Kidney epithelial cell (primary cell): ENCODE measurements around the gene HTN1. TPM values are rescaled to one million over a fixed set of nuclear protein-coding genes. Genes with fewer than 3 reads are reported as not detected.
"Not testable (repeated sequence)": the region's sequence is repeated elsewhere in the genome, so short reads cannot be mapped to it uniquely, and the experiment has no call there.

Source experiments
- DNase-seq: peaks from one replicate; pipeline ENCODE4 v3.0.0-alpha.2; 2010; ENCODE audit warnings: low read depth
- H3K27me3 ChIP-seq: 2 replicates; pipeline ENCODE4 v1.6.0; 2011; ENCODE audit warnings: low read length; ENCODE audit not compliant: control insufficient read depth, insufficient read depth
- H3K36me3 ChIP-seq: 2 replicates; pipeline ENCODE4 v1.5.1; 2011; ENCODE audit warnings: low read length; ENCODE audit not compliant: control insufficient read depth, insufficient read depth
- H3K4me3 ChIP-seq: 2 replicates; pipeline ENCODE4 v1.5.1; 2011; ENCODE audit warnings: low read depth, mild to moderate bottlenecking, control low read depth, low read length
- CTCF ChIP-seq: IDR thresholded peaks from 2 replicates; pipeline ENCODE4 v1.5.1; 2011; ENCODE audit warnings: mild to moderate bottlenecking, moderate library complexity, low read length, control low read depth, inconsistent platforms; ENCODE audit not compliant: insufficient read depth, poor library complexity, severe bottlenecking
- total RNA-seq: library from RNA; depleted of rRNA; stranded (reverse); fragments of >200 nt; gene quantifications from 2 replicates; pipeline ENCODE4 v1.2.3, GENCODE V29; 2015

Gene HTN1
- total RNA-seq, 1 donor from 2014 or later, result not detected

- no peak for TF ChIP-seq CTCF
These were observed 8.5 kb upstream of the HTN1 start for GRCh38 chr4:70041652-70042286.

GRCh38 chr4:70056534-70056933 is 6.3 kb downstream of the HTN1 start:
- not testable (repeated sequence) for H3K4me3 ChIP-seq, H3K36me3 ChIP-seq, H3K27me3 ChIP-seq, DNase-seq

More at GRCh38 chr4:70041652-70042286, 8.5 kb upstream of the HTN1 start:
- Histone ChIP-seq H3K36me3 (no peaks in the 10 kb centered on the region), H3K27me3 (no peaks in the 10 kb centered on the region), H3K4me3 (no peak overlapping the region)
- no peak for DNase-seq

GRCh38 chr4:70057651-70058050 is 7.4 kb downstream of the HTN1 start:
- no peak for DNase-seq
- no peak overlapping the region for H3K4me3 ChIP-seq
- H3K36me3 ChIP-seq, result no peaks in the 10 kb centered on the region
- no peaks in the 10 kb centered on the region for H3K27me3 ChIP-seq
- no peak for TF ChIP-seq CTCF

DNA sequence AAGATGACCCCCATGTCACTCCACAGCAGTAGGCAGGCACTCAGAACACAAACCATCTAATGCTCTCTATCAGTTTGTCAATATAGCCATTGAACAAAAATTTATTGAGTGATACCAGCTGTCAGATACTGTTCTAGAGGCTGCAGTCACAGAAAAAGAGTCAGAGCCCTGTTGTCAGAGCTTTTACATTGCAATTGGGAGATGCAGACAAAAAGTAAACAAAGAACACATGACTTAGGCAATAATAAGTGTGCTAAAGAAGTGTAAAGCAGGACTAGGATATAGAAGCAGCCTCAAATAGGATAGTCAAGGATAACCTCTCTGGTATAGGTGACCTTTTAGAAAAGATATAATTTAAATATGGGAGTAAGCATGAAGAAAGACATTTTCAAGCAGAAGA is 8.9 kb downstream of the HTN1 start:
- Histone ChIP-seq H3K4me3 (no peak overlapping the region), H3K27me3 (no peaks in the 10 kb centered on the region), H3K36me3 (no peaks in the 10 kb centered on the region)
- no peak for DNase-seq
- no peak for TF ChIP-seq CTCF

GRCh38 chr4:70062000-70062399 is 11.8 kb downstream of the HTN1 start:
- Histone ChIP-seq H3K36me3 (no peaks in the 10 kb centered on the region), H3K4me3 (no peak overlapping the region), H3K27me3 (no peaks in the 10 kb centered on the region)
- TF ChIP-seq CTCF, result no peak
- no peak for DNase-seq

GRCh38 chr4:70080205-70080604 is 30.0 kb downstream of the HTN1 start:
- H3K4me3 ChIP-seq, result no peak overlapping the region
- no peak for TF ChIP-seq CTCF
- DNase-seq, result no peak
- no peaks in the 10 kb centered on the region for H3K27me3 ChIP-seq
- no peaks in the 10 kb centered on the region for H3K36me3 ChIP-seq
